Muscle of back (tissue), 13 donors: ENCODE data around the gene SMU1. TPM values are rescaled to one million over a fixed set of nuclear protein-coding genes. Genes with fewer than 3 reads are reported as not detected.

ENCODE experiments used
- DNase-seq, 3 donors: peaks; one replicate each; pipeline versions ENCODE4 v3.0.0 to v3.0.0-alpha.2; 2013
- long read RNA-seq, 9 donors: transcript quantifications; one replicate each; lab custom pipeline, GENCODE V29; 2026
- polyA plus RNA-seq, 10 donors: library from polyadenylated mRNA; unstranded; fragments of 120-200 nt; gene quantifications; one replicate each; pipeline ENCODE4 v1.2.1, GENCODE V29; 2013; ENCODE audit not compliant: insufficient read length in 10 of 10

Gene SMU1
- 10 to 100 TPM; 15.1 to 21.6 (median 18.8) TPM for polyA plus RNA-seq
- long read RNA-seq, donor 1, full-length matches to known transcripts = 8 of 15 reads
- long read RNA-seq, donor 1, partial matches to known transcripts = 7 of 15 reads
- long read RNA-seq, donor 1, other reads (novel, unspliced or antisense) = 0 of 15 reads
- long read RNA-seq, donor 2, full-length matches to known transcripts = 4 of 4 reads
- long read RNA-seq, donor 2, partial matches to known transcripts = 0 of 4 reads
- long read RNA-seq, donor 2, other reads (novel, unspliced or antisense) = 0 of 4 reads
- long read RNA-seq, donor 3 = 0 reads
- long read RNA-seq, donor 4, full-length matches to known transcripts = 9 of 9 reads
- long read RNA-seq, donor 4, partial matches to known transcripts = 0 of 9 reads
- long read RNA-seq, donor 4, other reads (novel, unspliced or antisense) = 0 of 9 reads
- long read RNA-seq, donor 5, full-length matches to known transcripts = 11 of 17 reads
- long read RNA-seq, donor 5, partial matches to known transcripts = 6 of 17 reads
- long read RNA-seq, donor 5, other reads (novel, unspliced or antisense) = 0 of 17 reads
- long read RNA-seq, donor 6, full-length matches to known transcripts = 11 of 67 reads
- long read RNA-seq, donor 6, partial matches to known transcripts = 56 of 67 reads
- long read RNA-seq, donor 6, other reads (novel, unspliced or antisense) = 0 of 67 reads
- long read RNA-seq, donor 7, full-length matches to known transcripts = 5 of 21 reads
- long read RNA-seq, donor 7, partial matches to known transcripts = 16 of 21 reads
- long read RNA-seq, donor 7, other reads (novel, unspliced or antisense) = 0 of 21 reads
- long read RNA-seq, donor 8, full-length matches to known transcripts = 1 of 6 reads
- long read RNA-seq, donor 8, partial matches to known transcripts = 5 of 6 reads
- long read RNA-seq, donor 8, other reads (novel, unspliced or antisense) = 0 of 6 reads
- long read RNA-seq, donor 9, full-length matches to known transcripts = 1 of 1 reads
- long read RNA-seq, donor 9, partial matches to known transcripts = 0 of 1 reads
- long read RNA-seq, donor 9, other reads (novel, unspliced or antisense) = 0 of 1 reads

DNA sequence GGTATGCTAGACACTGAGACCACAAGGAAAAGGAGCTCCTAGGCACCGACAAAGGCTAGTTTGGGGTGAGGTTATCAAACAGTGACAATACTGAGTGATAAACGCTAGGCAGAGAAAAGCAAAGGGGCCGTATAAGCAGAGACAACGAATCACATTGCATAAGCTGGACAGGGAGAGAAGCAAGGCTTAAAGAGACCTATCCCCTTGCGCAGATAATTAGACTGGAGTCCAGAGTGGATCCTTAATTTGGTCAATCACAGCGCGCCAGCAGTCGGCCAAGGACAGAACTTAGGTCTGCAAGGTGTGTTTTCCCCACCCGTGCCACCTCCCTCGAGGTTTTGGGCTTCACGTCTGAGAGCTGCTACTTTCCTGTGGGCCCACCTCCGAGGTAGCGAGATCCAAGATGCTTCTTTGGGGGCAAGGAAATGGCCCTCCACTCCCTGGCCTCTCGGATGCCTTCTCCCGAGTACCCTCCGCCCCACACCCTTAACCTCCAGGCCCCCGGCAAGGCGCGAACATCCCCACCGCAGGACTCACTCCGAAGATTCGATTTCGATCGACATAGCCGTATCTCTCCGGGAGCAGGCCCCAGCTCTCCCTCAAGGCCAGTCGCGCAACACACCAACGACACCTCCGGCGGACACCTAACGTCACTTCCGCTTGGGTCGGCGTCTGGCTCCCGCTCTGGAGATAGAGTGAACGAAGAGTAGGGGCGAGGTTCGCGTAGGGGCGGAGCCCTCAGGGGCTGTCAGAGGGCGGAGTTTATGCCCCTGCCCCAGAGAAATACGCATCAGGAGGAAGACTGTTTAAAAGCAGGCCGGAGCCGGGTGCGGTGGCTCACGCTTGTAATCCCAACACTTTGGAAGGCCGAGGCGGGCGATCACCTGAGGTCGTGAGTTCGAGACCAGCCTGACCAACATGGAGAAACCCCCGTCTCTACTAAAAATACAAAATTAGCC, at the start of gene SMU1:
Gene SMU1 (minus strand): TSS at position 629 of the 959 bp plus-strand sequence. CDS start 66 bp downstream, at position 563.
- peak; percentile 98 to 99 (median 98) for DNase-seq

- DNase-seq = no peak
Observed at GRCh38 chr9:33125461-33125860, 49.0 kb upstream of the SMU1 start.

DNA sequence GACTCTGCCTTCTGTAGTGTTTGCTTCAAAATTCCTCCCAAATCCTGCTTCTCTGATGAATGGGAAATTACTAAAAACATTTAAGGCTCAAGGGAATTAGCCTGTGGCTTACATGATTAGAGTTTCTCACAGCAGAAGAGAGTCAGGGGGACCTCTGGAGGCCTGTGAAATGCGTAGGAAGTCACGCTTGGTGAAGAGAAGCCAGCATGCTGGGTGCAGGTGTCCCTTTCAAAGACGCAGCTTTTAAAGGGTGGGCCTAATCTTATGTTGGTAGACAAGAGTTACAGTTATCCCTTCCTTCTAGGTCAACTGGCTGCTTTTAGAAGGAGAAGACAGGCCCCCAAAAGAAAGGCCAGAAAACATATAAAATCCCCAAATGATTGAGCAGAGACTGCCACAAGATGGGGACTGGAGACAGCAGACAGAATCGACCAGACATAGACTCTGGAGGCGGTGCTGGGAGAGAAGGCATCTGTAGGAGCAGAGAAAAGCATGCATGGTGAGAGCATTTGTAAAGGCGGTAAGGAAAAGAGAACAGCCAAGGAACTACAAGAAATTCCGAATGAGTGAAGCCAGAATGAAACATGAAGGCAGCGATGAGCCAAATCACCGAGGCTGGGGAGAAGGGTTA, 48.4 kb upstream of the SMU1 start:
- peak in 2 of 3 donors; percentile 56 to 72 for DNase-seq

DNA sequence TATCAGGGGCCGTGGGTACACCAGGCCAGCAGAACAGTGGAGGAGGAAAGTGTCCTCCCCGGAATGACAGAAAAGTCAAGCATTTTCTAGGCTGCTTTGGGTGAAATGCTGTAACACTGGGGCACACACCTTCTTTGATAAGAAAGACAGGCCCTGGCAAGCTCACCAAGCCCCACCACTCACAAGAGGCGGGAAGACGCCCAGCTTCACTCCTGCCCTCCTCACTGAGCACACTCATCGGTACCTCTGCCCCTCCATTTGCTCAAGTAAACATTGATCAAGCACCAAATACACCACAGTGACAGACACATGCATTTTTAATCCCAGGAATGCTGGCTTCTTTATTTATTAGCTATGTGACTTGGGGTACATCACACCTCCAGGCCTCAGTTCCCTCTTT, 47.6 kb upstream of the SMU1 start:
- no peak for DNase-seq

DNA sequence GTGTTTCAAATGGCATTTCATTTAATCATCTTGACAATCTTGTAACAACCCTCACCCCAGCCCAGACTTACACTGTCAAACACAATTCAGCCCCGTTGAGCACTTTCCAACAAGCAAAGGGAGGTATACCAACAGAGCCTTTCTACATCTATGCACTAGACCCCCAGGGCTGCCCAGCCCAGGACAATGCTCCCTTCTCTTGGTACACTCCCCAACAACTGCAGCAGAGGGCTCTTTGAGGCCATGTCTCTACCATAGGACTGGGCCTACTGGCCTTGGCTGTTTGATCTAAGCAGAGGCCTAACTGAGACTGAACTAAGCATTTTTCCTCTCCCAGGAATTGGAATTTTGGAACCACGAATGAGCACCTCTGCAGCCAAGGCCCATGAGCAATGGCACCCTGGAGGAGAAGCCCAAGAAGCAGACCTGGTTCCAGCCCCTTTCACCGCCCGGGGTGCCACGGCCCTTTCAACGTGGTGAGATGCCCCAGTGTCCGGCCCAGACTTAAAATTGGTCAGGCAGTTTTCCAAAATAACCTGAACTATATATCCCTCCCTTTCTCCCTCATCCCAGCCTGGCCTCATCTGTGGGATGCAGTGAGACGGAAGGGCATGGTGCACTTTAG, 47.0 kb upstream of the SMU1 start:
- DNase-seq = no peak

GRCh38 chr9:33120620-33121019, 44.1 kb upstream of the SMU1 start:
- DNase-seq = no peak

GRCh38 chr9:33117796-33118195, 41.3 kb upstream of the SMU1 start:
- no peak for DNase-seq

GRCh38 chr9:33117306-33117705, 40.8 kb upstream of the SMU1 start:
- peak in 2 of 3 donors; percentile 76 to 80 for DNase-seq

DNA sequence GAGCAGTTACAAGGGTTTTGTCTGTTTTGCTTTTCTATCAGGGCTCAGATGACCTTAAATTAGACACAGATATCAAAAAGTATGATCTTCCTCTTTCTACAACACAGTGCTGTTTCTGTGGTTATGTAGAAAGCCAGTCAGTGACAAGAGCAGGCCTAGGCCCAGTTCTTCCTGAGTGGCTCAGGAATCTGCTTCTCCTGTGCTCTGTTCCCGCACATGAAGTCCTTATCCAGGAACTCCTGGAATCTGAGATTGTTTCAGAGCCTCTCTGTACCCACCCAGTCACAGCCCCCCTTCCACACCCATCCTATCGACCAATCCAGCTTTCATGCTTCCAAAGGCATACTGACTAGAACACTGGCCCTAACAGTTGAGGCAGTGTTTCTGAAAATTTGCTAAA, 40.4 kb upstream of the SMU1 start:
- DNase-seq = peak in 1 of 3 donors; percentile 60

DNA sequence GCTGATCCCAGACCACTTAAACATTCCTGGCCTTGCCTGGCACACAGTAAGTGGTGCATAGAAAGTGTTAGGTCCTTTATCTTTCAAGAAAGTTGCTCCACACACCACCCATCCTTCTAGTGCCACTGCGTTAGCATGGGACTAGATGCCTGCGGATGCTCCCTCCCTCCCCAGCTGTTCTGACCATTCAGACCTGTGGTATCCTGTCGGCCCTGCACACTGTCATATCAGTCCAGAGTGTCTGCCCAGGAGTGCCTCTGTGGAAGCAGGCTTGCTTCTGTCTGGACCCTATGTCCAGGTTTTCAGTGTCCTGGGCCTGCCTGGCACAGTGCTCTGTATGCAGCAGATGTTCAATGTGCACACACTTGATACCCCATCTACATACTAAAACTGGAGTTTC, 38.3 kb upstream of the SMU1 start:
- DNase-seq = no peak

GRCh38 chr9:33113799-33114547, 37.5 kb upstream of the SMU1 start:
- no peak for DNase-seq

GRCh38 chr9:33112094-33112493, 35.6 kb upstream of the SMU1 start:
- no peak for DNase-seq

GRCh38 chr9:33111631-33112030, 35.2 kb upstream of the SMU1 start:
- no peak for DNase-seq

- no peak for DNase-seq
Observed at GRCh38 chr9:33110686-33111085, 34.2 kb upstream of the SMU1 start.

GRCh38 chr9:33109850-33110595, 33.5 kb upstream of the SMU1 start:
- DNase-seq = no peak

- DNase-seq = no peak
Observed at GRCh38 chr9:33109097-33109496, 32.6 kb upstream of the SMU1 start.

DNA sequence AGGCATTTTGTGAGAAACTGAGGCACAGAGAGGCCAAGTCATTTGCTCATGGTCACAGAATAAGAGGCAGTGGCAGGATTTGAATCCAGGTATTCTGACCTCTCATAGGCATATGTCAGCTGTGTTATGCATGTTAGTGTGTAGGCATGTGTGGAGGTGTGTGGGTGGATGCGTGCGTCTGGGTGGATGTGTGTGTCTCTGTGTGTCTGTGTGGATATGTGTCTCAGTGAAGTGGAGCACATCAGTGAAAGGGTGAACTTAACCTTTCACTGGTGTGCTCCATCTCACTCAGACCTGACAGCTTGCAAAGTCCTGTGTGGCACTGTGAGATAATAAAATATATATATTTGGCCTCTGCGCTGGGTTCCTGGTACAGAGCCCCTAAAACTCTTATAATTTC, 32.0 kb upstream of the SMU1 start:
- DNase-seq = no peak

GRCh38 chr9:33107762-33108161, 31.3 kb upstream of the SMU1 start:
- DNase-seq = no peak
